GM21360 (cell line): ENCODE data around the gene MCU.

Experiments used
- ATAC-seq: cut with Tn5 transposase; IDR thresholded peaks from one replicate; pipeline ENCODE4 v1.9.1; 2021; ENCODE audit warnings: mild to moderate bottlenecking, moderate library complexity; ENCODE audit not compliant: unreplicated experiment

Gene MCU

GRCh38 chr10:72831696-72832409 is 139.9 kb downstream of the MCU start:
- no peak for ATAC-seq

- no peak for ATAC-seq
Observed at GRCh38 chr10:72832701-72833100, 140.8 kb downstream of the MCU start.

- no peak for ATAC-seq
Observed at GRCh38 chr10:72834183-72834825, 142.4 kb downstream of the MCU start.

- ATAC-seq, result no peak
Observed at GRCh38 chr10:72840319-72840718, 148.4 kb downstream of the MCU start.

- no peak for ATAC-seq
Observed at GRCh38 chr10:72841487-72841886, 149.5 kb downstream of the MCU start.

- ATAC-seq, result no peak
Observed at GRCh38 chr10:72842164-72842563, 150.2 kb downstream of the MCU start.

- no peak for ATAC-seq
Observed at GRCh38 chr10:72846238-72846637, 154.3 kb downstream of the MCU start.

GRCh38 chr10:72847681-72848080 is 155.7 kb downstream of the MCU start:
- ATAC-seq, result no peak

- no peak for ATAC-seq
Observed at GRCh38 chr10:72850861-72851260, 158.9 kb downstream of the MCU start.

- ATAC-seq, result no peak
Observed at GRCh38 chr10:72851509-72851908, 159.6 kb downstream of the MCU start.

GRCh38 chr10:72852508-72852907 is 160.6 kb downstream of the MCU start:
- ATAC-seq, result no peak

- ATAC-seq, result no peak
Observed at GRCh38 chr10:72855129-72855528, 163.2 kb downstream of the MCU start.

- ATAC-seq, result no peak
Observed at GRCh38 chr10:72855790-72856189, 163.8 kb downstream of the MCU start.

GRCh38 chr10:72858067-72858466 is 166.1 kb downstream of the MCU start:
- ATAC-seq, result no peak

GRCh38 chr10:72862957-72863356 is 171.0 kb downstream of the MCU start:
- ATAC-seq, result no peak

- no peak for ATAC-seq
Observed at GRCh38 chr10:72875250-72876055, 183.5 kb downstream of the MCU start.

- ATAC-seq, result no peak
Observed at GRCh38 chr10:72879245-72879644, 187.3 kb downstream of the MCU start.

GRCh38 chr10:72881291-72881690 is 189.3 kb downstream of the MCU start:
- no peak for ATAC-seq

GRCh38 chr10:72883861-72884260 is 191.9 kb downstream of the MCU start:
- ATAC-seq, result no peak

- no peak for ATAC-seq
Observed at GRCh38 chr10:72885953-72886352, 194.0 kb downstream of the MCU start.

GRCh38 chr10:72886621-72887020 is 194.7 kb downstream of the MCU start:
- no peak for ATAC-seq

GRCh38 chr10:72887043-72887442 is 195.1 kb downstream of the MCU start:
- no peak for ATAC-seq
